ENCODE data around the gene PHAX.
"Not testable (repeated sequence)": the region's sequence is repeated elsewhere in the genome, so short reads cannot be mapped to it uniquely, and the experiment has no call there.

The PHAX gene

GRCh38 chr5:126659805-126660482 lies 59.2 kb downstream of the PHAX start:
- DNase-seq: no peak

DNA sequence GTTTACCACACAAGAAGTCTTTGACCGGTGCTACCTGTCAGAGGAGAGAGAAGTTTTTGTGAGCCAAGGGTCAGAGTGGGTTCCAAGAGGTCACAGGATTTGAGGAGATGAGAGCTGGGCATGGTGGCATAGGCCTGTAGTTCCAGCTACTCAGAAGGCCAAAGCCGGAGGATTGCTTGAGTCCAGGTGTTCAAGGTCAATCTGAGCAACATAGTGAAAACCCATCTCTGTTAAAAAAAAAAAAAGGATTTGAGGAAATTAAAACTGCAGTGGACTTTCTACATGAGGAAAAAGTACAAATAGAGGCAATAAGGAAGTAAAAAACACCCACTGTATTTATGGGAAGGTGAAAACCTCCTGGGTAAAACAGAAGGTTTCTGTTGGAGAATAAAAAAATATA lies 63.8 kb downstream of the PHAX start:
- no peak for DNase-seq

DNA sequence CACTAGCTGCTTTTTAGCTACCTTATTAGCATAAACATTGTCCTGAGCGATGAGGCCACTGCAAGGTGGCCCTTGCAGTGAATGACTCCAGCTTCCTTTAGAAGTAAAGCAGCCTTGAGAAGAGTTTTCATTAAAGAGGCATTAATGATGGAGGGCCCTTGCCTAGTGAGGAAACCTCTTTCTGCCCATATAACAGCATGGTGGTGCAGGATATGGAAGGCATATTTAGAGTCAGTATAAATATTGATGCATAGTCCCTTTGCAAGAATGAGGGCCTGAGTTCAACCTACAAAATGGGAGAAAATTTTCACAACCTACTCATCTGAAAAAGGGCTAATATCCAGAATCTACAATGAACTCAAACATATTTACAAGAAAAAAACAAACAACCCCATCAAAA lies 69.4 kb downstream of the PHAX start:
- not testable (repeated sequence) for DNase-seq

- DNase-seq: not testable (repeated sequence)
Observed at GRCh38 chr5:126671681-126672080, 70.9 kb downstream of the PHAX start.

- no peak for DNase-seq
Observed at GRCh38 chr5:126673477-126673876, 72.7 kb downstream of the PHAX start.

DNA sequence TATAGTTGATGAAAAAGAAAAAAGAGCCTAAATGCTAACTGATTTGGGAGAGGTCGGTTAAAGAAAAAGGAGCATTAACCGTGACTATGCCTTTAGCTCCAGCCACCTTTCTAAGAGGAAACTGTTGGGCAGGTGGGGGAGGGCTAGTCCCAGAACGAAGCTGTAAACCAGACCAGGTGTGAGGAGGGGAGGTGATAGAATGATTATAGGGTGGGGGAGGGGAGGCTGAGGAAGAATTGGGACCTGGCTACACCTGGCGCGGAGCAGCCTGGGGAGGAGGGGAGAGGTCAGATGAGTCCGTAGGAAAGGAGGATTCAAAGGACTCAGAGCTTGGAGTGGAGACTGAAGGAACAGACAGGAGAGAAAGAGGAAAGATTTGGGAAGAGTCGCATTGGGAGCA lies 73.4 kb downstream of the PHAX start:
- no peak for DNase-seq

- no peak for DNase-seq
Observed at GRCh38 chr5:126675338-126675737, 74.6 kb downstream of the PHAX start.

DNA sequence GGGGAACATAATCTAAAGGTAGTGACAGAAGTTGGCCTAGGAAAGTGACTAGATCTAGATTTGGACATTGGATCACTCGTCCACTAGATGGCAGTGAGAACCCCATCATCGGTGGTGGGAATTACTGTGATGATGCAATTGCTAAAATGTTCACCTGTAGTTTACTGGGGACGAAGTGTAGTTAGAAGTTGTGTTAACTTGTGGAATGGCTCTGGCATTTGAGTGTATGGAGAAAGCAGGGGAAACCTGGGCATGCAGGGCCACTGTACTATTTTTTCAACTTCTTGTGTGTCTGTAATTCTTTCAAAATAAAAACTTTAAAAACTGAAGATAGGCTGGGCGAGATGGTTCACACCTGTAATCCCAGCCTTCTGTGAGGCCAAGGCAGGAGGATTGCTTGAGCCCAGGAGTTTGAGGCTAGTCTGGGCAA lies 75.5 kb downstream of the PHAX start:
- DNase-seq: peak; percentile 65 to 75

All from activated CD4-positive, alpha-beta T cell treated with anti-CD3 and anti-CD28 coated beads for 4 hours (primary cell).